HepG2 (cell line): Measurements from ENCODE around the gene ABCA3. TPM values are rescaled to one million over a fixed set of nuclear protein-coding genes. Genes with fewer than 3 reads are reported as not detected.

ENCODE experiments used
- CAMTA2 ChIP-seq: sonication (generic); formaldehyde crosslinking; IDR thresholded peaks from 2 replicates; pipeline ENCODE4 v1.4.0; 2020; ENCODE audit warnings: mild to moderate bottlenecking, missing genetic modification reagents, borderline replicate concordance
- CEBPB ChIP-seq: IDR thresholded peaks from 2 replicates; pipeline ENCODE4 v1.6.1; 2011; ENCODE audit warnings: low read depth, low read length, improper control_type of control experiment, borderline replicate concordance
- GLI4 ChIP-seq: sonication (generic); formaldehyde crosslinking; IDR thresholded peaks from 2 replicates; pipeline ENCODE4 v1.5.1; 2020; ENCODE audit warnings: missing genetic modification reagents, mild to moderate bottlenecking, moderate library complexity, borderline replicate concordance
- MAF1 ChIP-seq: sonication (generic); formaldehyde crosslinking; IDR thresholded peaks from 2 replicates; pipeline ENCODE4 v1.5.0; 2020; ENCODE audit warnings: missing genetic modification reagents, borderline replicate concordance
- NCOA1 ChIP-seq: sonication (generic); formaldehyde crosslinking; IDR thresholded peaks from 2 replicates; pipeline ENCODE4 v1.9.0; 2021; ENCODE audit warnings: missing genetic modification reagents
- NFKBIZ ChIP-seq: IDR thresholded peaks from 2 replicates; pipeline ENCODE4 v1.6.1; 2018; ENCODE audit warnings: missing genetic modification reagents, missing compliant biosample characterization
- RBAK ChIP-seq: sonication (generic); formaldehyde crosslinking; IDR thresholded peaks from 2 replicates; pipeline ENCODE4 v1.5.1; 2020; ENCODE audit warnings: mild to moderate bottlenecking, missing genetic modification reagents
- RBM39 ChIP-seq: fragments of 200-400 bp; formaldehyde crosslinking; IDR thresholded peaks from one replicate; pipeline ENCODE4 v1.6.1; 2018; ENCODE audit warnings: antibody characterized with exemption, mild to moderate bottlenecking, low read depth, low read length; ENCODE audit not compliant: poor library complexity, severe bottlenecking
- SP1 ChIP-seq, 2 experiments: fragments of 450-650 bp in 1 of 2; sonication (generic) in 1 of 2; formaldehyde crosslinking in 1 of 2; IDR thresholded peaks; 2 replicates each; pipeline versions ENCODE4 v1.4.0 to v1.6.1; 2016 to 2020; ENCODE audit warnings: missing genetic modification reagents in 1 of 2
- U2AF2 ChIP-seq: fragments of 200-400 bp; formaldehyde crosslinking; IDR thresholded peaks from 2 replicates; pipeline ENCODE4 v1.6.1; 2017; ENCODE audit warnings: low read depth, mild to moderate bottlenecking, low read length
- ZFP37 ChIP-seq: sonication (generic); formaldehyde crosslinking; IDR thresholded peaks from 2 replicates; pipeline ENCODE4 v1.4.0; 2020; ENCODE audit warnings: missing genetic modification reagents, borderline replicate concordance
- ZFP62 ChIP-seq: sonication (generic); formaldehyde crosslinking; IDR thresholded peaks from 2 replicates; pipeline ENCODE4 v1.4.0; 2020; ENCODE audit warnings: missing genetic modification reagents
- ZNF441 ChIP-seq: sonication (generic); formaldehyde crosslinking; IDR thresholded peaks from 2 replicates; pipeline ENCODE4 v1.7.0; 2021; ENCODE audit warnings: missing genetic modification reagents, borderline replicate concordance
- polyA plus RNA-seq, 8 experiments: library from polyadenylated mRNA; depleted of rRNA in 3 of 8; stranded (reverse) in 7 of 8; unstranded in 1 of 8; fragments of >200 nt; fragmentation: Illumina TruSeq in 4 of 8; extraction: Trizol in 4 of 8; gene quantifications; 2 replicates each; pipeline versions ENCODE4 v1.2.1 to v1.2.3, GENCODE V29; 2011 to 2016; ENCODE audit warnings: low read depth in 4 of 8, missing spikeins in 1 of 8, mixed read lengths in 1 of 8; ENCODE audit not compliant: insufficient read depth in 1 of 8
- total RNA-seq, 5 experiments: library from RNA; depleted of rRNA; stranded (reverse); fragments of >200 nt; fragmentation: Illumina TruSeq; extraction: Trizol; gene quantifications; 2 replicates each; pipeline ENCODE4 v1.2.3, GENCODE V29; 2016; ENCODE audit warnings: low read depth in 1 of 5
- TF ChIP-seq, protein P1 (sequence below): sonication (generic); formaldehyde crosslinking; IDR thresholded peaks from 2 replicates; pipeline ENCODE4 v1.5.1; 2020; ENCODE audit warnings: mild to moderate bottlenecking, missing genetic modification reagents, moderate library complexity
- TF ChIP-seq, protein P2 (sequence below): sonication (generic); formaldehyde crosslinking; IDR thresholded peaks from 2 replicates; pipeline ENCODE4 v1.4.0; 2020; ENCODE audit warnings: missing genetic modification reagents, mild to moderate bottlenecking, borderline replicate concordance
- TF ChIP-seq, protein P3 (sequence below): IDR thresholded peaks from 2 replicates; pipeline ENCODE4 v1.6.1; 2016; ENCODE audit warnings: low read depth, missing genetic modification reagents, missing compliant biosample characterization
- TF ChIP-seq, protein P4 (sequence below): sonication (generic); formaldehyde crosslinking; IDR thresholded peaks from 2 replicates; pipeline ENCODE4 v1.8.0; 2022; ENCODE audit warnings: mild to moderate bottlenecking, missing genetic modification reagents, borderline replicate concordance

The ABCA3 gene
- total and polyA plus RNA-seq, 2 of the 13 experiments (the other 11 are each of a cell fraction or from before 2014, with no cell fraction given): 0.60 to 1.5 TPM

DNA sequence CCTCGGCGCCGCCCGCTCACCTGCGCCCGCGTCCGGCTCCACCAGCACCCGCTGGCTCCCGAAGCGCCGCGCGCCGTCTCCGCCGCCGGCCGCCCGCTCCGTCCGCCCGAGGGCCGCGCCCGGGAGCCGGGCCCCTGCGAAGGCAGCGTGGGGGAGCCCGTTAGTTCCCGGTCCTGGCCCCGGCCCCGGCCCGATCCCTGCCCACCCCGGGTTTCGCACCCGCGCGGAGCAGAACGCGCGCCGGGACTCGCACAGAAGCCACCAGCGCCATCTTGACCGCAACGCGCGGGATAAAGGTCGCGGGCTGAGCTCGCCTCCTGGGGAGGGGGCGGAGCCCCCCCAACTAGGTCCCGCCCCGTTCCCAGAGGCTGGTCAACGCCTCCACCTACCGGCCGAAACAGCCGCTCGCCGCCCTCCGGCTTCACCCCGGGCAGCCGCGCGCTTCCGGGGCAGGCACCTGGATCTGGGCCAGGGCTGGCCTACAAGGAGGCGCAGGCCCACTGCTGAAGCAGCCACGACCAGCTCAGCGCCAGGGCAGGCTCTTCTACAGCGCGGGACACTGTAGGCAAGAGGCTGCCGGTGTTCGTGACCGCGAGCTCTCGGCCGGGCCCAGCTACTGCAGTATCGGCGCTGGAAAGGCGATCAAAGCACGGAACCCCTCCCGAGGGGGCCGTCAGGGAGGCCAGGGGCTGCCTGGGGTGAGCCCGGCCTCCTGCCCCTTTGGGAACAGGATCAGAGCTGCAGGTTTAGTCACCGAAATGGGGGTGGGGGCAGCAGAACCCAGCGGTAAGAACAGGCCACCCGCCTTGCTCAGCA is 89.0 kb downstream of the ABCA3 start, which contains the start of gene ECI1 (continued):
- TF ChIP-seq GLI4 (CRISPR knock-in tag): peak; percentile 26; the same call in 1 of the 2 replicates
- TF ChIP-seq, protein P1, sequence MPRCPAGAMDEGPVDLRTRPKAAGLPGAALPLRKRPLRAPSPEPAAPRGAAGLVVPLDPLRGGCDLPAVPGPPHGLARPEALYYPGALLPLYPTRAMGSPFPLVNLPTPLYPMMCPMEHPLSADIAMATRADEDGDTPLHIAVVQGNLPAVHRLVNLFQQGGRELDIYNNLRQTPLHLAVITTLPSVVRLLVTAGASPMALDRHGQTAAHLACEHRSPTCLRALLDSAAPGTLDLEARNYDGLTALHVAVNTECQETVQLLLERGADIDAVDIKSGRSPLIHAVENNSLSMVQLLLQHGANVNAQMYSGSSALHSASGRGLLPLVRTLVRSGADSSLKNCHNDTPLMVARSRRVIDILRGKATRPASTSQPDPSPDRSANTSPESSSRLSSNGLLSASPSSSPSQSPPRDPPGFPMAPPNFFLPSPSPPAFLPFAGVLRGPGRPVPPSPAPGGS (CRISPR knock-in tag): peak; percentile 84
- TF ChIP-seq, protein P2, sequence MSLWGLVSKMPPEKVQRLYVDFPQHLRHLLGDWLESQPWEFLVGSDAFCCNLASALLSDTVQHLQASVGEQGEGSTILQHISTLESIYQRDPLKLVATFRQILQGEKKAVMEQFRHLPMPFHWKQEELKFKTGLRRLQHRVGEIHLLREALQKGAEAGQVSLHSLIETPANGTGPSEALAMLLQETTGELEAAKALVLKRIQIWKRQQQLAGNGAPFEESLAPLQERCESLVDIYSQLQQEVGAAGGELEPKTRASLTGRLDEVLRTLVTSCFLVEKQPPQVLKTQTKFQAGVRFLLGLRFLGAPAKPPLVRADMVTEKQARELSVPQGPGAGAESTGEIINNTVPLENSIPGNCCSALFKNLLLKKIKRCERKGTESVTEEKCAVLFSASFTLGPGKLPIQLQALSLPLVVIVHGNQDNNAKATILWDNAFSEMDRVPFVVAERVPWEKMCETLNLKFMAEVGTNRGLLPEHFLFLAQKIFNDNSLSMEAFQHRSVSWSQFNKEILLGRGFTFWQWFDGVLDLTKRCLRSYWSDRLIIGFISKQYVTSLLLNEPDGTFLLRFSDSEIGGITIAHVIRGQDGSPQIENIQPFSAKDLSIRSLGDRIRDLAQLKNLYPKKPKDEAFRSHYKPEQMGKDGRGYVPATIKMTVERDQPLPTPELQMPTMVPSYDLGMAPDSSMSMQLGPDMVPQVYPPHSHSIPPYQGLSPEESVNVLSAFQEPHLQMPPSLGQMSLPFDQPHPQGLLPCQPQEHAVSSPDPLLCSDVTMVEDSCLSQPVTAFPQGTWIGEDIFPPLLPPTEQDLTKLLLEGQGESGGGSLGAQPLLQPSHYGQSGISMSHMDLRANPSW (CRISPR knock-in tag): peak; percentile 69; the same call in 1 of the 2 replicates
- TF ChIP-seq NCOA1 (CRISPR knock-in tag): peak; percentile 46; the same call in 1 of the 2 replicates
- TF ChIP-seq MAF1 (CRISPR knock-in tag): no peak
- no peak for TF ChIP-seq U2AF2
- peak; percentile 87 for TF ChIP-seq RBM39
- no peak for TF ChIP-seq RBAK (CRISPR knock-in tag)
- TF ChIP-seq NFKBIZ (CRISPR knock-in tag): no peak
- TF ChIP-seq, protein P3, sequence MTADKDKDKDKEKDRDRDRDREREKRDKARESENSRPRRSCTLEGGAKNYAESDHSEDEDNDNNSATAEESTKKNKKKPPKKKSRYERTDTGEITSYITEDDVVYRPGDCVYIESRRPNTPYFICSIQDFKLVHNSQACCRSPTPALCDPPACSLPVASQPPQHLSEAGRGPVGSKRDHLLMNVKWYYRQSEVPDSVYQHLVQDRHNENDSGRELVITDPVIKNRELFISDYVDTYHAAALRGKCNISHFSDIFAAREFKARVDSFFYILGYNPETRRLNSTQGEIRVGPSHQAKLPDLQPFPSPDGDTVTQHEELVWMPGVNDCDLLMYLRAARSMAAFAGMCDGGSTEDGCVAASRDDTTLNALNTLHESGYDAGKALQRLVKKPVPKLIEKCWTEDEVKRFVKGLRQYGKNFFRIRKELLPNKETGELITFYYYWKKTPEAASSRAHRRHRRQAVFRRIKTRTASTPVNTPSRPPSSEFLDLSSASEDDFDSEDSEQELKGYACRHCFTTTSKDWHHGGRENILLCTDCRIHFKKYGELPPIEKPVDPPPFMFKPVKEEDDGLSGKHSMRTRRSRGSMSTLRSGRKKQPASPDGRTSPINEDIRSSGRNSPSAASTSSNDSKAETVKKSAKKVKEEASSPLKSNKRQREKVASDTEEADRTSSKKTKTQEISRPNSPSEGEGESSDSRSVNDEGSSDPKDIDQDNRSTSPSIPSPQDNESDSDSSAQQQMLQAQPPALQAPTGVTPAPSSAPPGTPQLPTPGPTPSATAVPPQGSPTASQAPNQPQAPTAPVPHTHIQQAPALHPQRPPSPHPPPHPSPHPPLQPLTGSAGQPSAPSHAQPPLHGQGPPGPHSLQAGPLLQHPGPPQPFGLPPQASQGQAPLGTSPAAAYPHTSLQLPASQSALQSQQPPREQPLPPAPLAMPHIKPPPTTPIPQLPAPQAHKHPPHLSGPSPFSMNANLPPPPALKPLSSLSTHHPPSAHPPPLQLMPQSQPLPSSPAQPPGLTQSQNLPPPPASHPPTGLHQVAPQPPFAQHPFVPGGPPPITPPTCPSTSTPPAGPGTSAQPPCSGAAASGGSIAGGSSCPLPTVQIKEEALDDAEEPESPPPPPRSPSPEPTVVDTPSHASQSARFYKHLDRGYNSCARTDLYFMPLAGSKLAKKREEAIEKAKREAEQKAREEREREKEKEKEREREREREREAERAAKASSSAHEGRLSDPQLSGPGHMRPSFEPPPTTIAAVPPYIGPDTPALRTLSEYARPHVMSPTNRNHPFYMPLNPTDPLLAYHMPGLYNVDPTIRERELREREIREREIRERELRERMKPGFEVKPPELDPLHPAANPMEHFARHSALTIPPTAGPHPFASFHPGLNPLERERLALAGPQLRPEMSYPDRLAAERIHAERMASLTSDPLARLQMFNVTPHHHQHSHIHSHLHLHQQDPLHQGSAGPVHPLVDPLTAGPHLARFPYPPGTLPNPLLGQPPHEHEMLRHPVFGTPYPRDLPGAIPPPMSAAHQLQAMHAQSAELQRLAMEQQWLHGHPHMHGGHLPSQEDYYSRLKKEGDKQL (CRISPR knock-in tag): no peak; the same call in 1 of the 2 replicates
- TF ChIP-seq ZFP62 (CRISPR knock-in tag): no peak
- TF ChIP-seq ZFP37 (CRISPR knock-in tag): no peak; the same call in 1 of the 2 replicates
- no peak for TF ChIP-seq CEBPB
- TF ChIP-seq, protein P4, sequence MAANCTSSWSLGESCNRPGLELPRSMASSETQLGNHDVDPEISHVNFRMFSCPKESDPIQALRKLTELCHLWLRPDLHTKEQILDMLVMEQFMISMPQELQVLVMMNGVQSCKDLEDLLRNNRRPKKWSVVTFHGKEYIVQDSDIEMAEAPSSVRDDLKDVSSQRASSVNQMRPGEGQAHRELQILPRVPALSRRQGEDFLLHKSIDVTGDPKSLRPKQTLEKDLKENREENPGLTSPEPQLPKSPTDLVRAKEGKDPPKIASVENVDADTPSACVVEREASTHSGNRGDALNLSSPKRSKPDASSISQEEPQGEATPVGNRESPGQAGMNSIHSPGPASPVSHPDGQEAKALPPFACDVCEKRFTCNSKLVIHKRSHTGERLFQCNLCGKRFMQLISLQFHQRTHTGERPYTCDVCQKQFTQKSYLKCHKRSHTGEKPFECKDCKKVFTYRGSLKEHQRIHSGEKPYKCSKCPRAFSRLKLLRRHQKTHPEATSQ: peak; percentile 79; the same call in 1 of the 2 replicates
- no peak for TF ChIP-seq SP1 (IDR thresholded peaks at IDR 0.05)
- TF ChIP-seq SP1 (CRISPR knock-in tag; IDR thresholded peaks at IDR 0.05): peak; percentile 86
- peak; percentile 82; the same call in 1 of the 2 replicates for TF ChIP-seq CAMTA2 (CRISPR knock-in tag)
- peak; percentile 90 for TF ChIP-seq ZNF441 (CRISPR knock-in tag)
